Progenitor cell of endocrine pancreas (in vitro differentiated cells): ENCODE data around the gene TMA16. TPM values are rescaled to one million over a fixed set of nuclear protein-coding genes. Genes with fewer than 3 reads are reported as not detected.

Experiments used
- DNase-seq: peaks from one replicate; pipeline ENCODE4 v3.0.0; 2021; ENCODE audit warnings: low spot score; ENCODE audit not compliant: unreplicated experiment
- H3K27ac Mint-ChIP-seq: 2 replicates; pipeline ENCODE4 v1.8.0; 2021; ENCODE audit warnings: mild to moderate bottlenecking, moderate library complexity, mixed read lengths
- H3K27me3 Mint-ChIP-seq: 2 replicates; pipeline ENCODE4 v1.8.0; 2021; ENCODE audit warnings: mixed read lengths
- H3K36me3 Mint-ChIP-seq: 2 replicates; pipeline ENCODE4 v1.8.0; 2022; ENCODE audit warnings: mixed read lengths; ENCODE audit not compliant: insufficient read depth
- H3K4me1 Mint-ChIP-seq: 2 replicates; pipeline ENCODE4 v1.8.0; 2021; ENCODE audit warnings: low read depth, mixed read lengths
- H3K4me3 Mint-ChIP-seq: 2 replicates; pipeline ENCODE4 v1.8.0; 2021; ENCODE audit warnings: low read depth, mild to moderate bottlenecking, moderate library complexity, mixed read lengths
- H3K9me3 Mint-ChIP-seq: 2 replicates; pipeline ENCODE4 v1.8.0; 2021; ENCODE audit warnings: low read depth, mixed read lengths
- total RNA-seq: library from RNA; stranded (reverse); gene quantifications from 2 replicates; pipeline ENCODE4 v1.2.1, GENCODE V29; 2021
- TF ChIP-seq, protein P1 (sequence below): fragments of 200-600 bp; sonication (generic); IDR thresholded peaks from one replicate; pipeline ENCODE4 v1.5.0; 2021; ENCODE audit warnings: antibody characterized with exemption, mild to moderate bottlenecking; ENCODE audit not compliant: unreplicated experiment

TMA16 gene
- total RNA-seq, 1 donor from 2014 or later, result 22.2 TPM

DNA sequence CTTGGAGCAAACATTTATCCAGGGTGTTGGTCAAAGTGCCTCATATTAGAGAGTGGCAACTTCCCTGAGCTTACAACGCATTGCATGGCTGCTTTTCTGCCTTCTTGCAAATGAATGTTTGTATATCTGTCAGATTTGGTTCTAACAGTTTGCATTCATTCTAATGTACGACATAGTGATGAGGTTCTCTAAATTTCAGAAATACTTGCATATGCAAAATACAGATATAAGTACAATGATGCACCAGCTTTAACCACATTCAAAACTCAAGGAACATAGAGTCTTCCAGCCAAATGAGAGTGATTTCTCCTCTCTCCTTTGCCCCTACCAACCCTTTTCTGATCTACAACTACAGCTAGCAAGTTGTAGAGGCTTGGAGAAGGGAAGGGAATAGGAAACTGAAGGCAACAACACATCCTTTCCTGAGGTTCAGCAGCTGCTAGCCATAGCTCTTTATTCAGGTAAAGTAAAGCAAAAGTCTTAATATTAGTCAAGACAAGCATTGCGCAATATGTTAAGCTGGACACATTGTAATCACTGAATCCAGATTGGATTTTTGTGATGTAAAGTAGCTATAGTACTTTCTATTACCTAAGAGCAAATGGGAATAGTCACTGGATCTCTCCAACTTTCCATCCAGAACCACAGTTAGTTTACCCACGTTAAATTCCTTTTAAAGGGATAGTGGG, 27.3 kb upstream of the TMA16 start:
- Mint-ChIP-seq H3K4me3 (no peak overlapping the region), H3K36me3 (no peaks in the 10 kb centered on the region), H3K27me3 (no peaks in the 10 kb centered on the region), H3K4me1 (no peaks in the 10 kb centered on the region), H3K27ac (no peak overlapping the region), H3K9me3 (no peaks in the 10 kb centered on the region)
- DNase-seq, result no peak
- TF ChIP-seq, protein P1, sequence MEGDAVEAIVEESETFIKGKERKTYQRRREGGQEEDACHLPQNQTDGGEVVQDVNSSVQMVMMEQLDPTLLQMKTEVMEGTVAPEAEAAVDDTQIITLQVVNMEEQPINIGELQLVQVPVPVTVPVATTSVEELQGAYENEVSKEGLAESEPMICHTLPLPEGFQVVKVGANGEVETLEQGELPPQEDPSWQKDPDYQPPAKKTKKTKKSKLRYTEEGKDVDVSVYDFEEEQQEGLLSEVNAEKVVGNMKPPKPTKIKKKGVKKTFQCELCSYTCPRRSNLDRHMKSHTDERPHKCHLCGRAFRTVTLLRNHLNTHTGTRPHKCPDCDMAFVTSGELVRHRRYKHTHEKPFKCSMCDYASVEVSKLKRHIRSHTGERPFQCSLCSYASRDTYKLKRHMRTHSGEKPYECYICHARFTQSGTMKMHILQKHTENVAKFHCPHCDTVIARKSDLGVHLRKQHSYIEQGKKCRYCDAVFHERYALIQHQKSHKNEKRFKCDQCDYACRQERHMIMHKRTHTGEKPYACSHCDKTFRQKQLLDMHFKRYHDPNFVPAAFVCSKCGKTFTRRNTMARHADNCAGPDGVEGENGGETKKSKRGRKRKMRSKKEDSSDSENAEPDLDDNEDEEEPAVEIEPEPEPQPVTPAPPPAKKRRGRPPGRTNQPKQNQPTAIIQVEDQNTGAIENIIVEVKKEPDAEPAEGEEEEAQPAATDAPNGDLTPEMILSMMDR, result no peak

DNA sequence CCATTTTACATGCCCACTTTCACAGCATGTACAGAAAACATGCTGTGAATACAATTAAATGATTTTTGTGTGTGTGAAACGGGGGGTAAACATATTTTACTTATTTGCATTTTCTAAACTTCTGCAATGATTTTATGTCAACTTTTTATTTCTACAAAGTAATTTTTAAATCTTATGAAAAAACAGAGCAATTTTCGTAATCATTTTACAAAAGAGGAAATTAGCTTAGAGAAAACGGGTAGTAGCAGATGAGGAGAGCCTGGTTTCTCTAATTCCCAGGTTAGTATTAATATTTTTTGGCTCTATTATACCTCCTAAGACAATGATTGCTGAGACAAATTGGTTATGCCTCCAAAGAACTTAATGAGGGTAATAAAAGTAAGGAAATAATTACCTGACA, 24.1 kb upstream of the TMA16 start:
- H3K4me1 Mint-ChIP-seq, result no peaks in the 10 kb centered on the region
- no peaks in the 10 kb centered on the region for H3K9me3 Mint-ChIP-seq
- TF ChIP-seq, protein P1, result no peak
- no peak overlapping the region for H3K27ac Mint-ChIP-seq
- H3K36me3 Mint-ChIP-seq, result no peaks in the 10 kb centered on the region
- DNase-seq, result no peak
- H3K27me3 Mint-ChIP-seq, result no peaks in the 10 kb centered on the region
- H3K4me3 Mint-ChIP-seq, result no peak overlapping the region

DNA sequence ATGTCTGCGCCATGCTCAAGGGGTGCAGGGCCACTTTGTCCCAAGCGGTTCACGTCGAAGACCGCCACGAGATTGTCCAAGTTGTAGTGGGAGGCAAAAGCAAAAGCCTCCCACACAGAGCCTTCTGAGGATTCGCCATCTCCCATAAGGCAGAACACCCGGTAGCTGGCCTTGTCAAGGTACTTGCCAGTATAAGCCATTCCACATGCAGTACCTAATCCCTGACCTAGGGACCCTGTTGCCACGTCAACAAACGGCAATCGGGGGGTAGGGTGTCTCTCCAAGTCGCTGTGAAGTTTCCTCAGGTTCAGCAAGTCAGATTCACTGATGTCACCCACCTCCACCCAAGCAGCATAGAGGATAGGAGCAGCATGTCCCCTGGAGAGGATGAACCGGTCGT, 21.4 kb upstream of the TMA16 start:
- Mint-ChIP-seq H3K4me1 (no peaks in the 10 kb centered on the region), H3K36me3 (no peaks in the 10 kb centered on the region), H3K27me3 (no peaks in the 10 kb centered on the region), H3K27ac (no peak overlapping the region), H3K4me3 (no peak overlapping the region), H3K9me3 (no peaks in the 10 kb centered on the region)
- TF ChIP-seq, protein P1, result no peak
- DNase-seq, result no peak

DNA sequence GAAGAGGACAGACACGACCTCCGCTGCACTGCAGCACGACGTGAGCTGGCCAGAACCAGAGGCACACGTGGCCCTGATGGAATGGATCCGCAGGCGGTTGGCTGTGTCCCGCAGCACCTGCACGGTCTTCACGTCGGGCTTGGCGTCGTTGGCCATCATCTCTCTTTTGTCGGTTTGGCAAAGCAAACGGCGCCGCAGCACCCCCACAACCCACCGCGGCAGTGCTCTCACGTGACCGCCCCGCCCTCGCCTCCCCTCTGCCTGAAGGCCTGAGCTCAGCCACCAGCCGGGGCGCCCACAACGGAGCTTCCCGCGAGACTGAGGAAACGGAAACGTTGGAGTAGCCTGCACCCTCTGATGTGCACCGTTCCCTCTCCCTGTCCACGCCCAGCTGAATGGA, 20.9 kb upstream of the TMA16 start, which contains the start of gene TKTL2:
TSS of gene TKTL2 (minus strand) at position 179 of the 400 bp plus-strand sequence. CDS start at position 159, 20 bp downstream.
- H3K4me1 Mint-ChIP-seq, result no peaks in the 10 kb centered on the region
- TF ChIP-seq, protein P1, result no peak

DNA sequence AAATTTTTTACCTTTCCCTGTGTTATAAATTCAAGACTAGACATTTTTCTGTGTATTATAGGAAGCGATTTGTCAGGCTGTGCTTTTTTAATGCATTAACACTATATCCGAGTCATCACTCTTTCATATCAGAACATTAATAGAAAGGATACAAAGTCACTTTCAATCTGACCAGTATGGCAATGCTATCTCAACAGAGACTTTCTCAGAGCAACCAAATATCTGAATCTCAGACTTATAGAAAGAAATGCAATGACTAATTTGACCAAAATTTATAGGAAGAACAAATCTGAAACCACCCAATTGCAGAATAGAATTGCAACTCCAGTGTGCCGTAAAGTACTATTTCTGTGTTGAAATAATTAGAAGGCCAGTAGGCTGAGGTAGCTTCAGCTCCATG, 20.5 kb upstream of the TMA16 start:
- DNase-seq, result no peak
- H3K4me3 Mint-ChIP-seq, result no peak overlapping the region
- no peaks in the 10 kb centered on the region for H3K9me3 Mint-ChIP-seq
- no peaks in the 10 kb centered on the region for H3K4me1 Mint-ChIP-seq
- H3K36me3 Mint-ChIP-seq, result no peaks in the 10 kb centered on the region
- no peak overlapping the region for H3K27ac Mint-ChIP-seq
- H3K27me3 Mint-ChIP-seq, result no peaks in the 10 kb centered on the region
- TF ChIP-seq, protein P1, result no peak

More for the DNA sequence above, 20.9 kb upstream of the TMA16 start, which contains the start of gene TKTL2:
- Mint-ChIP-seq H3K27ac (no peak within 1 kb of the TSS), H3K9me3 (no peaks in the 10 kb centered on the region), H3K27me3 (no peaks in the 10 kb centered on the region), H3K4me3 (no peak within 1 kb of the TSS), H3K36me3 (no peaks in the 10 kb centered on the region)
- DNase-seq, result no peak
